ENCODE data around the gene RFC3.

RFC3 gene

GRCh38 chr13:33815011-33815550, 2.9 kb upstream of the RFC3 start:
- WGBS, 2 experiments (ENCODE audit: insufficient coverage in 2 of 2) = no CpG with 5 or more reads among the region's 1 CpG
- Histone ChIP-seq H3K36me3 (ENCODE audit: control insufficient read depth, insufficient read depth, low read length) (peaks cover 4% of the 10 kb centered on the region), H3K9me3 (ENCODE audit: control insufficient read depth, low read length) (no peaks in the 10 kb centered on the region), H3K27ac (ENCODE audit: low read depth, low read length, severe bottlenecking) (no peak overlapping the region), H3K4me1 (ENCODE audit: control insufficient read depth, insufficient read depth, low read length, poor library complexity, severe bottlenecking) (no peaks in the 10 kb centered on the region), H3K4me3 (ENCODE audit: extremely low read depth, insufficient read depth, low read length, poor library complexity, severe bottlenecking) (no peak overlapping the region)

- Histone ChIP-seq H3K36me3 (ENCODE audit: control insufficient read depth, insufficient read depth, low read length) (peaks cover 20% of the 10 kb centered on the region), H3K27ac (ENCODE audit: low read depth, low read length, severe bottlenecking) (no peak overlapping the region), H3K4me3 (ENCODE audit: extremely low read depth, insufficient read depth, low read length, poor library complexity, severe bottlenecking) (no peak overlapping the region), H3K9me3 (ENCODE audit: control insufficient read depth, low read length) (no peaks in the 10 kb centered on the region), H3K4me1 (ENCODE audit: control insufficient read depth, insufficient read depth, low read length, poor library complexity, severe bottlenecking) (no peaks in the 10 kb centered on the region)
- WGBS, 2 experiments (ENCODE audit: insufficient coverage in 2 of 2) = 92 to 100% methylated on average over 2 of the region's 2 CpGs
Measured at GRCh38 chr13:33816912-33817311, 1.0 kb upstream of the RFC3 start.

- Histone ChIP-seq H3K36me3 (ENCODE audit: control insufficient read depth, insufficient read depth, low read length) (peaks cover 21% of the 10 kb centered on the region), H3K27ac (ENCODE audit: low read depth, low read length, severe bottlenecking) (peak overlapping the region; percentile 69), H3K4me3 (ENCODE audit: extremely low read depth, insufficient read depth, low read length, poor library complexity, severe bottlenecking) (peak overlapping the region; percentile 85), H3K9me3 (ENCODE audit: control insufficient read depth, low read length) (no peaks in the 10 kb centered on the region), H3K4me1 (ENCODE audit: control insufficient read depth, insufficient read depth, low read length, poor library complexity, severe bottlenecking) (no peaks in the 10 kb centered on the region)
- WGBS, 2 experiments (ENCODE audit: insufficient coverage in 2 of 2) = 56 to 81% methylated on average over 4 of the region's 5 CpGs
Measured at GRCh38 chr13:33817513-33817900, 442 bp upstream of the RFC3 start.

- no peaks in the 10 kb centered on the region for H3K4me1 ChIP-seq (ENCODE audit: control insufficient read depth, insufficient read depth, low read length, poor library complexity, severe bottlenecking)
- no peak overlapping the region for H3K4me3 ChIP-seq (ENCODE audit: extremely low read depth, insufficient read depth, low read length, poor library complexity, severe bottlenecking)
- H3K36me3 ChIP-seq (ENCODE audit: control insufficient read depth, insufficient read depth, low read length) = peaks cover 71% of the 10 kb centered on the region
- 100% methylated on average over 1 to 3 of the region's 4 CpGs for WGBS, 2 experiments (ENCODE audit: insufficient coverage in 2 of 2)
- H3K27ac ChIP-seq (ENCODE audit: low read depth, low read length, severe bottlenecking) = no peak overlapping the region
- no peaks in the 10 kb centered on the region for H3K9me3 ChIP-seq (ENCODE audit: control insufficient read depth, low read length)
Measured at GRCh38 chr13:33825083-33825482, 7.1 kb downstream of the RFC3 start.

GRCh38 chr13:33827139-33827538, 9.2 kb downstream of the RFC3 start:
- Histone ChIP-seq H3K4me3 (ENCODE audit: extremely low read depth, insufficient read depth, low read length, poor library complexity, severe bottlenecking) (no peak overlapping the region), H3K4me1 (ENCODE audit: control insufficient read depth, insufficient read depth, low read length, poor library complexity, severe bottlenecking) (no peaks in the 10 kb centered on the region), H3K36me3 (ENCODE audit: control insufficient read depth, insufficient read depth, low read length) (peaks cover 68% of the 10 kb centered on the region), H3K9me3 (ENCODE audit: control insufficient read depth, low read length) (no peaks in the 10 kb centered on the region), H3K27ac (ENCODE audit: low read depth, low read length, severe bottlenecking) (no peak overlapping the region)
- WGBS, 2 experiments (ENCODE audit: insufficient coverage in 2 of 2) = 100% methylated on average over 1 of the region's 2 CpGs; no CpG with 5 or more reads in 1 of the 2 experiments

GRCh38 chr13:33828431-33829129, 10.6 kb downstream of the RFC3 start:
- peaks cover 67% of the 10 kb centered on the region for H3K36me3 ChIP-seq (ENCODE audit: control insufficient read depth, insufficient read depth, low read length)
- no peaks in the 10 kb centered on the region for H3K9me3 ChIP-seq (ENCODE audit: control insufficient read depth, low read length)
- no peaks in the 10 kb centered on the region for H3K4me1 ChIP-seq (ENCODE audit: control insufficient read depth, insufficient read depth, low read length, poor library complexity, severe bottlenecking)
- H3K4me3 ChIP-seq (ENCODE audit: extremely low read depth, insufficient read depth, low read length, poor library complexity, severe bottlenecking) = no peak overlapping the region
- WGBS, 2 experiments (ENCODE audit: insufficient coverage in 2 of 2) = 93 to 100% methylated on average over 2 to 6 of the region's 7 CpGs
- no peak overlapping the region for H3K27ac ChIP-seq (ENCODE audit: low read depth, low read length, severe bottlenecking)

GRCh38 chr13:33832872-33833271, 14.9 kb downstream of the RFC3 start:
- H3K27ac ChIP-seq (ENCODE audit: low read depth, low read length, severe bottlenecking) = no peak overlapping the region
- H3K4me1 ChIP-seq (ENCODE audit: control insufficient read depth, insufficient read depth, low read length, poor library complexity, severe bottlenecking) = no peaks in the 10 kb centered on the region
- peaks cover 69% of the 10 kb centered on the region for H3K36me3 ChIP-seq (ENCODE audit: control insufficient read depth, insufficient read depth, low read length)
- H3K9me3 ChIP-seq (ENCODE audit: control insufficient read depth, low read length) = no peaks in the 10 kb centered on the region
- WGBS, 2 experiments (ENCODE audit: insufficient coverage in 2 of 2) = 100% methylated on average over 1 of the region's 4 CpGs; no CpG with 5 or more reads in 1 of the 2 experiments
- H3K4me3 ChIP-seq (ENCODE audit: extremely low read depth, insufficient read depth, low read length, poor library complexity, severe bottlenecking) = no peak overlapping the region

- Histone ChIP-seq H3K36me3 (ENCODE audit: control insufficient read depth, insufficient read depth, low read length) (peaks cover 37% of the 10 kb centered on the region), H3K4me3 (ENCODE audit: extremely low read depth, insufficient read depth, low read length, poor library complexity, severe bottlenecking) (no peak overlapping the region), H3K9me3 (ENCODE audit: control insufficient read depth, low read length) (no peaks in the 10 kb centered on the region), H3K27ac (ENCODE audit: low read depth, low read length, severe bottlenecking) (no peak overlapping the region), H3K4me1 (ENCODE audit: control insufficient read depth, insufficient read depth, low read length, poor library complexity, severe bottlenecking) (no peaks in the 10 kb centered on the region)
- WGBS, 2 experiments (ENCODE audit: insufficient coverage in 2 of 2) = 50 to 78% methylated on average over 1 to 2 of the region's 4 CpGs
Measured at GRCh38 chr13:33838647-33839046, 20.7 kb downstream of the RFC3 start.

GRCh38 chr13:33840402-33840801, 22.5 kb downstream of the RFC3 start:
- H3K4me3 ChIP-seq (ENCODE audit: extremely low read depth, insufficient read depth, low read length, poor library complexity, severe bottlenecking) = no peak overlapping the region
- H3K9me3 ChIP-seq (ENCODE audit: control insufficient read depth, low read length) = no peaks in the 10 kb centered on the region
- no peaks in the 10 kb centered on the region for H3K4me1 ChIP-seq (ENCODE audit: control insufficient read depth, insufficient read depth, low read length, poor library complexity, severe bottlenecking)
- H3K36me3 ChIP-seq (ENCODE audit: control insufficient read depth, insufficient read depth, low read length) = peaks cover 22% of the 10 kb centered on the region
- WGBS, 2 experiments (ENCODE audit: insufficient coverage in 2 of 2) = no CpG with 5 or more reads among the region's 1 CpG
- H3K27ac ChIP-seq (ENCODE audit: low read depth, low read length, severe bottlenecking) = no peak overlapping the region

GRCh38 chr13:33842207-33842606, 24.3 kb downstream of the RFC3 start:
- Histone ChIP-seq H3K4me1 (ENCODE audit: control insufficient read depth, insufficient read depth, low read length, poor library complexity, severe bottlenecking) (no peaks in the 10 kb centered on the region), H3K9me3 (ENCODE audit: control insufficient read depth, low read length) (no peaks in the 10 kb centered on the region), H3K27ac (ENCODE audit: low read depth, low read length, severe bottlenecking) (no peak overlapping the region), H3K4me3 (ENCODE audit: extremely low read depth, insufficient read depth, low read length, poor library complexity, severe bottlenecking) (no peak overlapping the region), H3K36me3 (ENCODE audit: control insufficient read depth, insufficient read depth, low read length) (peaks cover 17% of the 10 kb centered on the region)
- 86 to 97% methylated on average over 2 to 3 of the region's 4 CpGs for WGBS, 2 experiments (ENCODE audit: insufficient coverage in 2 of 2)

GRCh38 chr13:33842986-33843385, 25.0 kb downstream of the RFC3 start:
- Histone ChIP-seq H3K4me1 (ENCODE audit: control insufficient read depth, insufficient read depth, low read length, poor library complexity, severe bottlenecking) (no peaks in the 10 kb centered on the region), H3K9me3 (ENCODE audit: control insufficient read depth, low read length) (no peaks in the 10 kb centered on the region), H3K27ac (ENCODE audit: low read depth, low read length, severe bottlenecking) (no peak overlapping the region), H3K4me3 (ENCODE audit: extremely low read depth, insufficient read depth, low read length, poor library complexity, severe bottlenecking) (no peak overlapping the region), H3K36me3 (ENCODE audit: control insufficient read depth, insufficient read depth, low read length) (peaks cover 17% of the 10 kb centered on the region)

All from mesodermal cell (in vitro differentiated cells).